NB4 (cell line): Measurements from ENCODE around the gene KCNK3.

ENCODE experiments used
- POLR2A ChIP-seq: IDR thresholded peaks from 2 replicates; pipeline ENCODE4 v1.6.1; 2011; ENCODE audit warnings: mild to moderate bottlenecking; ENCODE audit not compliant: insufficient read length; ENCODE audit errors: extremely low read depth
- TF ChIP-seq, protein P1 (sequence below): IDR thresholded peaks from one replicate; pipeline ENCODE4 v1.5.1; 2012; ENCODE audit warnings: low read depth, low read length

DNA sequence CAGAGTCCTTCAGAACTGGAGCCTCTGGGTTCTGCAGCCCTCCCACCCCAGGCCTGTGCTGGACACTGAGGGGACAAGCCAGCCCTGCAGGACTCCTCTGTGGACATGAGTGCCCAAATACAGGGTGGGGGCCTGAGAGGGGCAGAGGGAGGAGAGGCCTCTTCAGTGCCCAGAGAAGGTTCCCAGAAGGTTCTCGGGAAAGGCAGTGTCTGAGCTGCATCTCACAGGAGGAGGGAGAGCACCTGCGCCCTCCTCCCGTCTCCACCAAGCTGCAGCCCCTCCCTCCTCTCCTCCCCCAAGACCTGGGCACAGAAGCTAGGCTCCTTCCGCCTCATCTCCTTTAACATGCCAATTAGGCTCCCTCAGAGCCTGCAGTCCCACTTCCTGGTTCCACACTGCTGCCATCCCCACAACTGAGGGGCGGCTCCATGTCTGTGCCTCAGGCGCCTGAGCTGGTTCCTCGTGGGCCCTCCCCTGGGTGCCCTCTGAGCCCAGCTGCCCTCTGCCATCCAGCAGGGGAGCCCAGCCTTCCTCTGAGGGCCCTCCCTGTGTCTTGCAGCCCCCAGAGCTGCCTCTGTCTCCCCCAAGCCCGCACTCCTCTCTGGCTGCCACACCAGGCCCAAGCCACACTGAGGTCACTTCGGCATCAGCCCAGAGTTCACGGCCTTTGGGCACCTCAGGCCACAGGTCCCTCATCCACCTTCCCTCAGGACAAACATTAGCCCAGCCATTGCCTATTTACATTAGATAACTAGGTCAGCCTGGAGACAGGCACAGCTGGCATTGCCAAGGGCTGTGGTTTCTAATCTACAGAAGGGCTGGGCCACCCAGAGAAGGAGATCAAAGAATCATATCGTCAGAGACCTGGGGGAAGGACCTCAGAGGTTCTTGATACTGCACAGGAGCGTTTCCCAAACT, 28.9 kb downstream of the KCNK3 start:
- TF ChIP-seq POLR2A, result no peak
- TF ChIP-seq, protein P1, sequence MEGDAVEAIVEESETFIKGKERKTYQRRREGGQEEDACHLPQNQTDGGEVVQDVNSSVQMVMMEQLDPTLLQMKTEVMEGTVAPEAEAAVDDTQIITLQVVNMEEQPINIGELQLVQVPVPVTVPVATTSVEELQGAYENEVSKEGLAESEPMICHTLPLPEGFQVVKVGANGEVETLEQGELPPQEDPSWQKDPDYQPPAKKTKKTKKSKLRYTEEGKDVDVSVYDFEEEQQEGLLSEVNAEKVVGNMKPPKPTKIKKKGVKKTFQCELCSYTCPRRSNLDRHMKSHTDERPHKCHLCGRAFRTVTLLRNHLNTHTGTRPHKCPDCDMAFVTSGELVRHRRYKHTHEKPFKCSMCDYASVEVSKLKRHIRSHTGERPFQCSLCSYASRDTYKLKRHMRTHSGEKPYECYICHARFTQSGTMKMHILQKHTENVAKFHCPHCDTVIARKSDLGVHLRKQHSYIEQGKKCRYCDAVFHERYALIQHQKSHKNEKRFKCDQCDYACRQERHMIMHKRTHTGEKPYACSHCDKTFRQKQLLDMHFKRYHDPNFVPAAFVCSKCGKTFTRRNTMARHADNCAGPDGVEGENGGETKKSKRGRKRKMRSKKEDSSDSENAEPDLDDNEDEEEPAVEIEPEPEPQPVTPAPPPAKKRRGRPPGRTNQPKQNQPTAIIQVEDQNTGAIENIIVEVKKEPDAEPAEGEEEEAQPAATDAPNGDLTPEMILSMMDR, result no peak
